ENCODE data around the gene MCF2L.

MCF2L gene

DNA sequence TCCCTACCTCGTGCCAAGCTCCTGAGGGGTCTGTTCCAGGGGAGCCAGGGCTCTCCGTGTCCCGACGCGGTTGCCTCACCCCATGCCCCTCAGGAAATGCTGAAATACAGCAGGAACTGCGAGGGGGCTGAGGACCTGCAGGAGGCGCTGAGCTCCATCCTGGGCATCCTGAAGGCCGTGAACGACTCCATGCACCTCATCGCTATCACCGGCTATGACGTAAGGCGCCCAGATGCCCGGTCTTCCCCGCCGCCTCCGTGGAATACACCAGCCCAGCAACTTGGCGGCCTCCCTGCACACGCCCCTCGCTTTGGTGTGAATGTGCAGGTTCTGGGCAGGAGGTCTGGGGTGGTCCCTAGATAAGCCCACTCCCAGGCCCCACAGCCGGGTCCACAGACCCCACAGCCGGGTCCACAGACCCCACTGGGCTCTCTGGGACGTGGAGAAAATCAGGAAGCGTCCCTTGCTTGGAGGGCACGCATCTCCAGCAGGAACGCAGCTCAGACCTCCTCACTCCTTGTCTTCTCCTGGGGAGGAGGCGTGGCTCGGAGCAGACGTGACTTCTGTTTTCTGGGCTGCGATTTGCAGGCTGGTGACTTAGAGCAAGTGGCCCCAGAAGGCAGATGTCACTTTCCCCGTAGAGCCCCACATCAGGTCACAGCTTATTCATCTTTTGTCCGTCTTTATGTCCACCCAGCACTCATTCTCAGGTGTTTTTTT lies 117.2 kb downstream of the MCF2L start:
- no peaks in the 10 kb centered on the region for H3K9me3 ChIP-seq (ENCODE audit: severe bottlenecking)
- peaks cover 72% of the 10 kb centered on the region for H3K36me3 ChIP-seq
- no peaks in the 10 kb centered on the region for H3K27me3 ChIP-seq (ENCODE audit: insufficient read depth, low read depth, severe bottlenecking)
- H3K27ac ChIP-seq, result no peak overlapping the region
- DNase-seq, result peak; percentile 54
- TF ChIP-seq, protein P1, sequence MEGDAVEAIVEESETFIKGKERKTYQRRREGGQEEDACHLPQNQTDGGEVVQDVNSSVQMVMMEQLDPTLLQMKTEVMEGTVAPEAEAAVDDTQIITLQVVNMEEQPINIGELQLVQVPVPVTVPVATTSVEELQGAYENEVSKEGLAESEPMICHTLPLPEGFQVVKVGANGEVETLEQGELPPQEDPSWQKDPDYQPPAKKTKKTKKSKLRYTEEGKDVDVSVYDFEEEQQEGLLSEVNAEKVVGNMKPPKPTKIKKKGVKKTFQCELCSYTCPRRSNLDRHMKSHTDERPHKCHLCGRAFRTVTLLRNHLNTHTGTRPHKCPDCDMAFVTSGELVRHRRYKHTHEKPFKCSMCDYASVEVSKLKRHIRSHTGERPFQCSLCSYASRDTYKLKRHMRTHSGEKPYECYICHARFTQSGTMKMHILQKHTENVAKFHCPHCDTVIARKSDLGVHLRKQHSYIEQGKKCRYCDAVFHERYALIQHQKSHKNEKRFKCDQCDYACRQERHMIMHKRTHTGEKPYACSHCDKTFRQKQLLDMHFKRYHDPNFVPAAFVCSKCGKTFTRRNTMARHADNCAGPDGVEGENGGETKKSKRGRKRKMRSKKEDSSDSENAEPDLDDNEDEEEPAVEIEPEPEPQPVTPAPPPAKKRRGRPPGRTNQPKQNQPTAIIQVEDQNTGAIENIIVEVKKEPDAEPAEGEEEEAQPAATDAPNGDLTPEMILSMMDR (IDR thresholded peaks at IDR 0.05; ENCODE audit: low read depth, low read length), result peak; percentile 75
- no peak overlapping the region for H3K4me3 ChIP-seq (ENCODE audit: low read depth, low read length)

DNA sequence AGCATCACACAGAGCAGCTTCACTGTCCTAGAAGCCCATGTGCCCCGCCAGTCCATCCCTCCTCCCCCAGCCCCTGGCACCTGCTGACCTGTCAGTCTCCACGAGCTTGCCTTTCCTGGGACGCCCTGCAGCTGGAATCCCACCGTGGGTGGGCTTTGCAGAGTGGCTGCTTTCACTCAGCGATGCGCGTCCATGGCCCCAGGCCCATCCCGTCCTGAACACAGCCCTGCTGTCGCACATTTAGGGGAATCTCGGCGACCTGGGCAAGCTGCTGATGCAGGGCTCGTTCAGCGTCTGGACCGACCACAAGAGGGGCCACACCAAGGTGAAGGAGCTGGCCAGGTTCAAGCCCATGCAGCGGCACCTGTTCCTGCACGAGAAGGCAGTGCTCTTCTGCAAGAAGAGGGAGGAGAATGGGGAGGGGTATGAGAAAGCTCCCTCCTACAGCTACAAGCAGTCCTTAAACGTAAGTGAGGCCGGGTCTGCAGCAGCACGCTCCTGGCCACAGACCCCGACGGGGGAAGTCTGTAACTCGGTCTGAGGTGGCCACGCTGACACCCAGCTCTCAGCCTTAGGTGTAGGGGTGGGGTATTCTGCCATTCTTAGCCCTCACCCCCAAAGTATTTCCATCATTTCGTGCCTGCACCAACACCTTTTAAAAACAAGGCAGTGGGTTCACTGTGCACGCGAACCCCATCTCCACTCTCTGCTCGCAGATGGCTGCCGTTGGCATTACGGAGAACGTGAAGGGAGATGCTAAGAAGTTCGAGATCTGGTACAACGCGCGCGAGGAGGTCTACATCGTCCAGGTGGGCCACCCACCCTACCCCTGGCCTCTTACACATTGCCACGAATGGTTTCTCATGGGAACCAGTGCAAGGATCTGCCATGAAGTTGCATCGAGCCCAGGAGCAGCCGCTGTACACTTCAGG lies 118.2 kb downstream of the MCF2L start:
- Histone ChIP-seq H3K9me3 (ENCODE audit: severe bottlenecking) (no peaks in the 10 kb centered on the region), H3K4me3 (ENCODE audit: low read depth, low read length) (no peak overlapping the region), H3K36me3 (peaks cover 77% of the 10 kb centered on the region), H3K27ac (no peak overlapping the region), H3K27me3 (ENCODE audit: insufficient read depth, low read depth, severe bottlenecking) (no peaks in the 10 kb centered on the region)
- TF ChIP-seq, protein P1 (IDR thresholded peaks at IDR 0.05; ENCODE audit: low read depth, low read length), result no peak
- DNase-seq, result no peak

DNA sequence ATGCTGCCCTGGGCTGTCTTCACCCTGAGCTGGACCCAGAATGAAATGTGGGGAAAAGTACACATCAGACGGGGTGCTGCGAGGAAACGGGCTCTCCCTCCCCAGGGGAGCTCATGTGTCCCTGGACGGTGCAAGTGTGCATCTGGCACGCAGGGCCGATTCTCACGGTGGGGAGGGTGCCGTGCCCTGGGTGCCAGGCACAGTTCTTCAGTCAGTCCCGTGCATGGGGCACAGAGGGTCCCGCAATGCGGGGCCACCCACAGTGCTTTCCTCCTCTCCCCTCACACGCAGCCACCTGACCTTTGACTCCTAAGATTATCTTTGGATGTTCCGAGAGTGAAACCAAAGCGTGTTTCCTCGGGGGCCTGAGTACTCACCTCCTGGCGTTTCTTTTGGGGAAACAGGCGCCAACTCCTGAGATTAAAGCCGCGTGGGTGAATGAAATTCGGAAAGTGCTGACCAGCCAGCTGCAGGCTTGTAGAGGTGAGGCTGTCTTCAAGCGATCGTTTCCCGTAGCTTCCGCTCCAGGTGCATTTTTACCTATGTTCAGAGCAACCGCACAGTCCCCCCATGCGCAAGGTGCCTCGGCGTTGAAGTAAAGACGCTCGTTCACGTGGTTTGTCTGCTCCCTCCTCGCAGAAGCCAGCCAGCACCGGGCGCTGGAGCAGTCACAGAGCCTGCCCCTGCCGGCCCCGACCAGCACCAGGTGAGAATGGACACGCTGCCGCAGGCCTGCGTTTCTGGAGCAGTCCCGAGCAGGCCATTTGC lies 119.1 kb downstream of the MCF2L start:
- H3K27me3 ChIP-seq (ENCODE audit: insufficient read depth, low read depth, severe bottlenecking), result no peaks in the 10 kb centered on the region
- H3K4me3 ChIP-seq (ENCODE audit: low read depth, low read length), result no peak overlapping the region
- no peaks in the 10 kb centered on the region for H3K9me3 ChIP-seq (ENCODE audit: severe bottlenecking)
- DNase-seq, result no peak
- H3K27ac ChIP-seq, result no peak overlapping the region
- TF ChIP-seq, protein P1 (IDR thresholded peaks at IDR 0.05; ENCODE audit: low read depth, low read length), result no peak
- peaks cover 72% of the 10 kb centered on the region for H3K36me3 ChIP-seq

DNA sequence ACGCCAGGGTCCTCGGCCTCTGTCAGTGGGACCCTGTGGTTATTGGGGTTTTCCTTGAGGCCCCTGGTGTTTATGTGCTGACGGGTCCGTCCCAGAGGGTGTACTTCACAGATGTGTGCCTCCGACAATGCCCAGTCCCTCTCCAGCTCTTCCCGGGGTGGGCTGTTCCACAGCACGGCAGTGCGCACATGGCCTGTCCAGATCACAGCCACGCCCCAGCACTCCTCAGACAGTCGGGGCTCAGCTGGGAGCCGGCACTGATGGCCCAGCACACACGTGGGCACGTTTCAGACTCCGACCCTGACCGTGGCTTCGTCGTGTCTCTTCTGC lies 119.6 kb downstream of the MCF2L start:
- TF ChIP-seq, protein P1 (IDR thresholded peaks at IDR 0.05; ENCODE audit: low read depth, low read length), result no peak
- Histone ChIP-seq H3K4me3 (ENCODE audit: low read depth, low read length) (no peak overlapping the region), H3K36me3 (peaks cover 67% of the 10 kb centered on the region), H3K27me3 (ENCODE audit: insufficient read depth, low read depth, severe bottlenecking) (no peaks in the 10 kb centered on the region), H3K27ac (no peak overlapping the region), H3K9me3 (ENCODE audit: severe bottlenecking) (no peaks in the 10 kb centered on the region)
- no peak for DNase-seq

DNA sequence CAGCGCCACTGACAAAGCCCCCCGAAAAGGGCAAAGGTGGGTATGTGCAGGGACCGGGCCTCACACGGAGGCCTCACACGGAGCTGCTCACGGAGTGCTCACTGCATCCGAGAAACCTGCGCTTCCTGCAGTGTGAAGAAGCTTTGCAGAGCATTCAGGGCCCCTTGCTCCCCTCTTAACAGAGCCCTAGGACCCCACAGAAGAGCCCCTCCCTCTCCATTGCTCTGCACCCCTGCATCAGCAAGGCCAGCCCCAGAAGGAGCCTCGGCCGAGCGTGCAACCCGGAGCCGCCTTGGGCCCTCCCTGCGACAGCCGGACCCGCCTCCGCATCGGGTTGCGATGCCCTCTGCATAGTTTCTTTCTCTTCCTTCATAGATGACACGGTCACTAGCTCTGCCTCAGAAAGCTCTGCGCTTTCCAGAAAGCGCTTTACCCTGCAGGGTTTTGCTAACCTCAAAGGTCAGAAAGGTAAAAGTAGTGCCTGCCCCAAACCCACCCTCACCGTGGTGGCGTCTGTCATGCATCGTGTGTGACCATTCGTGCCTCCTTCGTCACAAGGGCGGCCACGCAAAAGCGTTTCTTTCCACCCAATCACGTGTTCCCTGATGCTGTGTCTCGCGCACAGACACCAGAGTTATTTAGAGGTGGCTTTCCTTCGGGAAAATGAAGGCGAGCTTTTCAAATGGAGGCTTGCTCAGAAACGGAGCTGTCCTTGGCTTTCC lies 120.8 kb downstream of the MCF2L start:
- TF ChIP-seq, protein P1 (IDR thresholded peaks at IDR 0.05; ENCODE audit: low read depth, low read length), result no peak
- H3K9me3 ChIP-seq (ENCODE audit: severe bottlenecking), result no peaks in the 10 kb centered on the region
- DNase-seq, result no peak
- no peak overlapping the region for H3K27ac ChIP-seq
- H3K36me3 ChIP-seq, result peaks cover 60% of the 10 kb centered on the region
- H3K27me3 ChIP-seq (ENCODE audit: insufficient read depth, low read depth, severe bottlenecking), result no peaks in the 10 kb centered on the region
- no peak overlapping the region for H3K4me3 ChIP-seq (ENCODE audit: low read depth, low read length)
